ENCODE measurements around the gene HECW1. TPM values are rescaled to one million over a fixed set of nuclear protein-coding genes. Genes with fewer than 3 reads are reported as not detected.

HECW1 gene
- total and polyA plus RNA-seq, 4 donors = 0.05 TPM; not detected in 3

- no peak overlapping the region for H3K4me3 ChIP-seq (ENCODE audit: low read depth in 1 of 3, low read length in 3 of 3)
- H3K9me3 ChIP-seq (ENCODE audit: control insufficient read depth in 4 of 4, low read length in 3 of 4) = peaks cover 0 to 6% (median 0%) of the 10 kb centered on the region in 4 donors
- H3K36me3 ChIP-seq (ENCODE audit: control insufficient read depth in 4 of 4, insufficient read depth in 3 of 4, low read depth in 1 of 4, low read length in 3 of 4) = no peaks in the 10 kb centered on the region
- H3K9ac ChIP-seq (ENCODE audit: low read depth in 1 of 2, low read length in 2 of 2) = no peak overlapping the region
- peak; percentile 69 for DNase-seq (ENCODE audit: low spot score)
- 6% methylated on average over 3 of the region's 3 CpGs for WGBS
- TF ChIP-seq CTCF (IDR thresholded peaks at IDR 0.05; ENCODE audit: low read depth, low read length, missing input control) (peak; percentile 71), TAF1 (conservative IDR thresholded peaks at IDR 0.05) (no peak), RAD21 (IDR thresholded peaks at IDR 0.05) (peak; percentile 65 to 74)
- H3K27me3 ChIP-seq (ENCODE audit: control insufficient read depth in 4 of 4, insufficient read depth in 4 of 4, low read length in 3 of 4) = peaks cover 0 to 8% (median 2%) of the 10 kb centered on the region in 4 donors
- peaks cover 0 to 10% (median 2%) of the 10 kb centered on the region in 4 donors for H3K4me1 ChIP-seq (ENCODE audit: control insufficient read depth in 4 of 4, insufficient read depth in 4 of 4, low read length in 3 of 4)
- no peak overlapping the region for H3K27ac ChIP-seq (ENCODE audit: low read depth in 1 of 2, low read length in 2 of 2)
Measured at GRCh38 chr7:43108255-43109011, 4.0 kb upstream of the HECW1 start.

DNA sequence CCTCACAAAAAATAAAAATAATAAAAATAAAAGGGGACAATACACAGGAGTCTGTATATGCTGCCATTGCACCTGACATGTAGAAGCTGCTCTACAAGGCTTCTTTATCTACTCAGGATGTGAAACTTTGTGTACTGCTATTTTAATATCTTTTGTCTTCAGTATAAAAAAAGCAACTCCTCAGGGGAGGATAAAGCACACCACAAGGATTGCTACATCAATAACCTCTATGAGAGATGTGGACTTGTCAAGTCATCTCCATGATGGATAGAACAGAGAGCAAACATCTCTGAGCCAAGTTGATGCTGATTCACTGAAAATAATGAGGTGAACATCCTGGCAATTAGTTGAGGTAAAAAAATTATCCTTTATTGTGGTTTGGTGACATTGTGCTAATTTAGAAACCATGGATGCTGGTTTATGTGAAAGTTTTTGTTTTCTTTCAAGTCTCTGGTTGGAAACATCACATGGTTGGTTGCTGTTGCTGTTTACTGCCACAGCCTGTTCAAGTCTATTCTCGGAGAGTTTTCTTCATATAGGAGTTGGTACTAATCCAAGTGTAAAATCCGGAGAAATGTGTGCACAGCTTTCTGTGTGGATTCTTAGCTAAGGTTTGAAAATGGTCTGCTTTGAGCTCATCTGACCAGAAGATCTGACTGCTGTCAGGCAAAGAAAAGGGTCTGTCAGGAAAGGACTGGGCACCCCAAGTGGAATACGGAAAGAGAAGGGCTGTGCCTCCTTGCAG is 1.5 kb upstream of the HECW1 start:
- H3K27ac ChIP-seq (ENCODE audit: low read depth in 1 of 2, low read length in 2 of 2) = no peak overlapping the region
- TF ChIP-seq ZBTB33 (IDR thresholded peaks at IDR 0.05) (no peak), MAX (IDR thresholded peaks at IDR 0.05) (no peak), EGR1 (IDR thresholded peaks at IDR 0.05; ENCODE audit: low read depth in 2 of 2) (no peak), TAF1 (conservative IDR thresholded peaks at IDR 0.05) (no peak), HNF4A (conservative IDR thresholded peaks at IDR 0.05) (no peak), SP1 (IDR thresholded peaks at IDR 0.05) (no peak), FOXA2 (IDR thresholded peaks at IDR 0.05) (no peak), GABPA (IDR thresholded peaks at IDR 0.05 in 1 of 2, conservative IDR thresholded peaks at IDR 0.05 in 1 of 2) (no peak), RAD21 (IDR thresholded peaks at IDR 0.05) (no peak), HNF4G (IDR thresholded peaks at IDR 0.05) (no peak), RXRA (IDR thresholded peaks at IDR 0.05) (no peak), CTCF (IDR thresholded peaks at IDR 0.05; ENCODE audit: low read depth, low read length, missing input control) (no peak), JUND (IDR thresholded peaks at IDR 0.05) (no peak), NR2F2 (IDR thresholded peaks at IDR 0.05) (no peak), YY1 (IDR thresholded peaks at IDR 0.05) (no peak)
- TF ChIP-seq, protein P1, sequence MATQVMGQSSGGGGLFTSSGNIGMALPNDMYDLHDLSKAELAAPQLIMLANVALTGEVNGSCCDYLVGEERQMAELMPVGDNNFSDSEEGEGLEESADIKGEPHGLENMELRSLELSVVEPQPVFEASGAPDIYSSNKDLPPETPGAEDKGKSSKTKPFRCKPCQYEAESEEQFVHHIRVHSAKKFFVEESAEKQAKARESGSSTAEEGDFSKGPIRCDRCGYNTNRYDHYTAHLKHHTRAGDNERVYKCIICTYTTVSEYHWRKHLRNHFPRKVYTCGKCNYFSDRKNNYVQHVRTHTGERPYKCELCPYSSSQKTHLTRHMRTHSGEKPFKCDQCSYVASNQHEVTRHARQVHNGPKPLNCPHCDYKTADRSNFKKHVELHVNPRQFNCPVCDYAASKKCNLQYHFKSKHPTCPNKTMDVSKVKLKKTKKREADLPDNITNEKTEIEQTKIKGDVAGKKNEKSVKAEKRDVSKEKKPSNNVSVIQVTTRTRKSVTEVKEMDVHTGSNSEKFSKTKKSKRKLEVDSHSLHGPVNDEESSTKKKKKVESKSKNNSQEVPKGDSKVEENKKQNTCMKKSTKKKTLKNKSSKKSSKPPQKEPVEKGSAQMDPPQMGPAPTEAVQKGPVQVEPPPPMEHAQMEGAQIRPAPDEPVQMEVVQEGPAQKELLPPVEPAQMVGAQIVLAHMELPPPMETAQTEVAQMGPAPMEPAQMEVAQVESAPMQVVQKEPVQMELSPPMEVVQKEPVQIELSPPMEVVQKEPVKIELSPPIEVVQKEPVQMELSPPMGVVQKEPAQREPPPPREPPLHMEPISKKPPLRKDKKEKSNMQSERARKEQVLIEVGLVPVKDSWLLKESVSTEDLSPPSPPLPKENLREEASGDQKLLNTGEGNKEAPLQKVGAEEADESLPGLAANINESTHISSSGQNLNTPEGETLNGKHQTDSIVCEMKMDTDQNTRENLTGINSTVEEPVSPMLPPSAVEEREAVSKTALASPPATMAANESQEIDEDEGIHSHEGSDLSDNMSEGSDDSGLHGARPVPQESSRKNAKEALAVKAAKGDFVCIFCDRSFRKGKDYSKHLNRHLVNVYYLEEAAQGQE (IDR thresholded peaks at IDR 0.05) = no peak
- TF ChIP-seq, protein P2, sequence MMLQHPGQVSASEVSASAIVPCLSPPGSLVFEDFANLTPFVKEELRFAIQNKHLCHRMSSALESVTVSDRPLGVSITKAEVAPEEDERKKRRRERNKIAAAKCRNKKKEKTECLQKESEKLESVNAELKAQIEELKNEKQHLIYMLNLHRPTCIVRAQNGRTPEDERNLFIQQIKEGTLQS (IDR thresholded peaks at IDR 0.05) = no peak
- H3K9ac ChIP-seq (ENCODE audit: low read depth in 1 of 2, low read length in 2 of 2) = no peak overlapping the region
- no peak for DNase-seq (ENCODE audit: low spot score)
- no peaks in the 10 kb centered on the region for H3K9me3 ChIP-seq (ENCODE audit: control insufficient read depth in 4 of 4, low read length in 3 of 4)
- H3K27me3 ChIP-seq (ENCODE audit: control insufficient read depth in 4 of 4, insufficient read depth in 4 of 4, low read length in 3 of 4) = peaks cover 0 to 24% (median 10%) of the 10 kb centered on the region in 4 donors
- H3K36me3 ChIP-seq (ENCODE audit: control insufficient read depth in 4 of 4, insufficient read depth in 3 of 4, low read depth in 1 of 4, low read length in 3 of 4) = no peaks in the 10 kb centered on the region
- WGBS = 49% methylated on average over 3 of the region's 3 CpGs
- peaks cover 0 to 17% (median 3%) of the 10 kb centered on the region in 4 donors for H3K4me1 ChIP-seq (ENCODE audit: control insufficient read depth in 4 of 4, insufficient read depth in 4 of 4, low read length in 3 of 4)
- H3K4me3 ChIP-seq (ENCODE audit: low read depth in 1 of 3, low read length in 3 of 3) = no peak overlapping the region
